Heart left ventricle (tissue), 13 donors: ENCODE results near the gene ABHD17C.

Experiments
- CTCF ChIP-seq, 12 donors: fragments of 200-600 bp; sonication (generic) in 4 of 12; IDR thresholded peaks; one replicate each; pipeline versions ENCODE4 v1.5.0 to v1.8.0; 2018 to 2022; ENCODE audit warnings: antibody characterized with exemption in 12 of 12, mild to moderate bottlenecking in 5 of 12
- POLR2A ChIP-seq, 2 donors: fragments of 450-650 bp; IDR thresholded peaks; one replicate each; pipeline ENCODE4 v1.6.1; 2017; ENCODE audit warnings: antibody characterized with exemption in 2 of 2, mild to moderate bottlenecking in 2 of 2, moderate library complexity in 2 of 2
- donor health status: ischemic (EF 13 %, LVEDD 7.1; RV severe dilation, severe dysfunction).
- donor health status: DM: no; HTN: yes; CAD: no.
- donor health status: DM: no; HTN: no; CAD: no.
- donor health status: ischemic (EF 25% LVEDD 6.9; RV normal size, moderate dysfunction).
- donor health status: ischemic (EF 25% LVEDD 5.7; RV mildly dilated, moderate dysfunction).
- donor health status: ischemic (EF 35%, LVEDD 5.7; RV mildly dilated, moderate dysfunction).
- donor health status: nonischemic (EF 11% LVEDD 7.7; RV severe dilation, severe dysfunction).
- donor health status: DM: yes; HTN: yes; CAD: no.
- donor health status: PGD.
- donor health status: ischemic (EF 29% LVEDD 5.4; RV normal size, mild dysfunction).
- donor health status: nonischemic (EF 23%, LVEDD 6.1; RV moderate dilation, normal function).

- no peak for TF ChIP-seq CTCF (IDR thresholded peaks at IDR 0.05)
- no peak for TF ChIP-seq POLR2A (IDR thresholded peaks at IDR 0.05)
These were observed 95.9 kb downstream of the ABHD17C start for GRCh38 chr15:80791004-80791403.
